AG08395 (cell line): ENCODE measurements around the gene LAPTM4A.
A peak's percentile ranks its signal among the peaks of the same experiment; 100 is the strongest.
"Not testable (repeated sequence)": the region's sequence is repeated elsewhere in the genome, so short reads cannot be mapped to it uniquely, and the experiment has no call there.

ENCODE experiments used
- DNase-seq: peaks from one replicate; pipeline ENCODE4 v3.0.0; 2012; ENCODE audit warnings: mixed read lengths, low spot score

LAPTM4A gene

DNA sequence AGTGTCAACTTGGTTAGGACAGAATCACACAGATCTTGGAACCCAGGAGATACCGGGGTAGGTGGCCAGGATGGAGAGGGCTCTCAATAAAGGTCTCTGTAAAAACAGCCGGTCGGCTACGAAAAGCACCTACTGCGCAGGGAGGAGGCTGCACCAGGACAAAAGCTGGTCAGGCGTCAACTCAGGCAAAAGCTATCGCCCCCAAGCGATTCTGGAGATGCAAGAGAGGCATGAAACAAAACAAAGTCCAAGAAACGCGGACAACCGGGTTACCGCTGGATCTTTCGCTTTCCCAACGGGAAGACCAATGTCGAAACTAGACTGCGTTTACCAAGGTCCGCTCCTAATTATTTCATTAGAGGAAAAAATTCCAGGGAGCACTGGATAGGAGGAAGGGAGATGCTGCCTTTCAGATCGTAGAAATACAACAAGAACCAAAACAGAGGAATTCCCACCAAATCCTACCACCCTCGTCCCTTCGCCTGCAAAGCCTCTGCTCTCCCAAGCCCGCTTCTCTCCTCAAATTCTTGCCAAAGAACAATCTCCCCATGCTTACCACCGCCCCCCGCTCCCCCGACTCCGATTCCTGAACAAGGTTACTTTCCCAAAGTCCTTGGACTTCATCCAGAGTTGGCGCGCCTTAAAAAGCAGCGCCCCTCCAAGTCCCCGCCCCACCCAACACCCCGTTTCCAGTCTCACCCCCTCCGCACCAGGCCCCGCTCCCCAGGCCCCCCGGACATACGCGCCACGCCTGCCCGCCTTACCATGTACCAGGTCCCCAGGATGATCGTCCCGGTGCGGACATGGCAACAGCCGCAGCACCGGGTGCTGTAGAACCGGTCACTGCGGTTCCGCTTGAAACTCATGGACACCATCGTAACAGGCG is 539 bp downstream of the LAPTM4A start:
- DNase-seq, result peak; percentile 31

DNA sequence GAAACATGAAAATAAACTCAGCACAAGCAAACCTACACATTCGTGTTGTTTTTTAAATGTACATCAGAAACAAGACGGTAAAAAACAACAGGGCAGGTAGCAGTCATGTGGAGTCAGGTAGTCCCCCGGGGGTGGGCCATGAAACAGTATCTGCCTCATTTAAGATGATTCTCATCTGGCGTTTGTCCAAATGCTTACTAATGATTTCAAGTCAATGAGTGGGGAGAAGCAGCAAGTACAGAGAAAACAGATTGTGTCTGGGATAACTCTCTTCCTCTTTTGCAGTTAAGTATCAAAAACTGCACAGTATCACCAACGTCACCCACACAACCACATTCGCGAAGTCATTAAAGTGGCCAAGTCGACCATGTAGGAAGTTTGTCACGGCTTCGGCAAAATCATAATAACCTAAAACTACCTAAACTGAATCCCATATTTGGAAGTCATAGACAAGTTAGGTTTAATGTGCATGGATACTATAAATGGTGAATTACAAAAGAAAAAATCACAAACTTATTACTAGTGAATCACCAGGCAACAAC is 1.3 kb downstream of the LAPTM4A start:
- DNase-seq, result no peak

GRCh38 chr2:20049637-20050036 is 1.8 kb downstream of the LAPTM4A start:
- no peak for DNase-seq

DNA sequence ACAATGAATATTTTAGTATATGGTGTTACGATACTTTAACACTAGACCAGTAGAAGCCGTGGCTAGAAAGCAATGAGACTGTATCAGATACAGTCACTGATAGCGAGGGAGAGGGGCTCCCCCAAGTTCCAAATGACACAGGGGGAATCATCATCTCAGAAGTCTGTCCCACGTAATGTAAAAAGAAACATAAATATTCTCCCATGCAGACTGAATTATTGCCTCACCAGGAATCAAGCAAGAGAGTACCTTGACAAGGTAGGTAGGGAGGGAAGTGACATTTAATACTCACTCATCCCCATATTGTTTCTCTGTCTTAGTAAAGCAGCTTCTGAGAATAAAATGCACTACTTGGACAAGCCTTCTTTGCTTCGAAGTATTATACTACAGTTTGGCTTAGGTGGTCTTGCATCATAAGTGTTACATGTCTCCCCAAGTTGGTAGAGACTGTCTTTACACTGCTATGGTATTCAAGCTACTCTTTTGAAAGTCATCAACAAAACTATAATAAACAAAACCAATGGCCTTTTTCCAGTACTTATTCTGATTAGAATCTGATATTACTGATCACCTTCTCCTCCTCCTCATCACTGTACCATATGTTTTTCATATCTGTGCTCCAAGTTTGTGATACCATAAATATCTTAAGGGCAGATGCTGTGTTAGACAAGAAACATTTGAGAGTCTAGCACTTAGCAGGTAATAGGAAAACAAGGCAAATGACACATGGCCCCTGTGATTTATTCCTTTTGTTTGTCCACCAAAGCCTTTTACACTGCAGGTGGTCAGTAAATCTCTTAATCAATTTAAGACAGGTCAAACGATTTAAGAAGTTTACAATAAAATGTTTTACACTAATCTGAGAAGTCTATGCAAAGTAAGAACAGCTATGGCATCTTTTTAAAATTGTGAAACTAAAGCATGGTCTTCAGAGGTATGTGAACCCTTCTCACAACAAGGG is 2.7 kb downstream of the LAPTM4A start:
- no peak for DNase-seq

- DNase-seq, result not testable (repeated sequence)
Observed at GRCh38 chr2:20045712-20046292, 5.6 kb downstream of the LAPTM4A start.

GRCh38 chr2:20044778-20045177 is 6.7 kb downstream of the LAPTM4A start:
- no peak for DNase-seq

DNA sequence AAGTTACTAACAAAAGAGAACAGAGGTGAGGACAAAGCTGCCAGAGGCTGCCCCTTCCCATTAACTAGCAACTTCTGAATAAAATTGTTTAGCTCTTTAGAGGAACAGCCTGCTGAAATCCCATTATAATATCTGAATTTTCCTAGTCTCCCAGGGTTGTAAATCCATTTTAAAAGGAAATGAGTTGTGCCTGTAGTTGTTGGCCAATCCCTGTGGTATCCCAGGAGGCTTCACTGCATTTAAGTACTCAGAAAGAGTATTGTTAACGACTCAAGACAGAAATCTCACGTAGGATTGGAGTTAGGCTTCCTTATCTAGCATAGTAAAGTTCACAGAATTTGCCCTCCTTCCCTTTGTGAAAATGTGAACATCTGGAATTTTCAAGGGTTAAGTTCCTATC is 8.9 kb downstream of the LAPTM4A start:
- peak; percentile 9 for DNase-seq

GRCh38 chr2:20040489-20041172 is 10.8 kb downstream of the LAPTM4A start:
- DNase-seq, result peak; percentile 27

DNA sequence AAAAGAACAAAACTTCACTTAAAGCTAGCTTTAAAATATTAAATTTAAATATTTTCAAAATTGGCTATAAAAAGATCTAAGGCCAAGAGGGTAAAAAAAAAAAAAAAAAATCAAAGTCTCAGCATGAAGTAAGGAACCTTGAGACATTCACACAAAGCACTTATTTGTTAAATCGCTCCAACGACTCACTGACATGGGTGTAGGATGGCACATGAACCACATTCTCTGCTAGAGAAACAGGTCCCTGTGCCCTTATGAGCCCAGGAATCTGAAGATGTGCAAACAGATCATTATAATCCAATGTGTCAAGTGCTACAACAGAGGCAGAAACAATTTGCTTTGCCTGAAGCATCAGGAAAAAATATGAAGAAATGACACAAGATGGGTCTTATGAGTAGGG is 13.8 kb downstream of the LAPTM4A start:
- DNase-seq, result no peak

GRCh38 chr2:20035955-20036666 is 15.3 kb downstream of the LAPTM4A start:
- DNase-seq, result no peak

DNA sequence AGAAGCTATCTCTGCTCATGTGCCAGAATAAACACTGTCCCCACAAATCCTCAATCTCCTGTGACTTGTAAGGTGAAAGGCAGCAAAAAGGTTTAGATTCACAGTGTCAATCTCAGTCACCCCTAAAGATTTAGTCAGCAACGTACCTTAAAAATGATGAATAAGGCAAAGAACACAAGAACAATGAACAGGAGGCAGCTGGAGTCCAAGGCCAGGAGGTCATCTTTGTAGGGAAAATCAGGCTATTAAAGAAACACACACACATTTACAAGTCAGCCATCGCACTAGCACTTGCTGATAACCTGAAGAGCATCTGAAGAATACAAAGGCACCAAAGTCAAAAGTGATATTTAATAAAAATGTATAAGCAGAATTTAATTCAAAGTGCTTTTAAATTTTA is 16.6 kb downstream of the LAPTM4A start:
- no peak for DNase-seq

DNA sequence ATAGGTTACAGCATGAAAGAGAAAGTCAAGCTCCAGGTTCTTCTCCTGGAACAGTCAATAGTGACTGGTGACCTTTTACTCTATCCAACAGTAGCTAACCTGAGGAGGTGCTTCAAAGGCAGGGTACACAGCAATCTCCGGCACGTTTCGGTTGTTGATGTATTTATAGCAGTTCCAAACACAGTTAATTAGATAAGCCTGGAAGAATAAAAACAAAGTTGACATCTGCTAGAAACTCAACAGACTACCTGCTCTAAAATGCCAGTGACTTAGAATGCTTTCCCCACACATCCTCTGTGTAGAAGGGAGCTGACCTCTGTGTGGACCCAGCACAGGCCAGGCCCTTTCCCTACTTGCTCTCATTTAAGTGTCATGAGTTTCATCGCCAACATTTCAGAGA is 17.2 kb downstream of the LAPTM4A start:
- no peak for DNase-seq

GRCh38 chr2:20033322-20033721 is 18.1 kb downstream of the LAPTM4A start:
- DNase-seq, result no peak

DNA sequence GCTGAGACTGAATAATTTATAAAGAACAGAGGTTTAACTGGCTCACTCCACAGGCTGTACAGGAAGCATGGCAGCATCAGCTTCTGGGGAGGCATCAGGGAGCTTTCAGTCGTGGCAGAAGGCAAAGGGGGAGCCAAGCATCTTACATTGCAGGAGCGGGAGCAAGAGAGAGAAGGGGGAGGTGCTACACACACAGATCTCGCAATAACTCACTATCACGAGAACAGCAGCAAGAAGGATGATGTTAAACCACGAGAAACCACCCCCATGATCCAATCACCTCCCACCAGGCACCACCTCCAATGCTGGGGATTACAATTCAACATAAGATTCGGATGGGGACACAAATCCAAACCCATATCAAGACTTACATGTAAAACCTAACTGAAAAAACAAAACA is 21.2 kb downstream of the LAPTM4A start:
- no peak for DNase-seq

- no peak for DNase-seq
Observed at GRCh38 chr2:20027705-20028434, 23.6 kb downstream of the LAPTM4A start.

DNA sequence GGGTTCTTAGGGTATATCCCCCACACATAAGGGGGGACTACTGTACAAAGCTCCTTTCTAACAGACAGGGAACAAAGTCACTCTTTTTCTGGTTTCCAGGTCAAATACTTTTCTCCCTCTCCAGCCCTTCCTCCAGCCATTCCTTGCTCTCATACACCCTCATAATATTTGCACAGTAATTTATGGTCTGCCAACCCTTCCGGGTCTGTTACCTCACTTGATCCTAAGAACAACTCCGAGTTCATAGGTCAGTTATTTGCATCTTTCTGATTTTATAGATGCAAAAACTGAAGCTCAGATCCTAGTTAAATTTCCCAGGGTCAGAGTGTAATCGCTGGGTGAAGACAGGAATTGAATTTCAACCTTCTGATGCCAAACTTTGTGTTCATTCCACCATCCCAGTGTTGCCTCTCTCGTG is 24.2 kb downstream of the LAPTM4A start:
- DNase-seq, result no peak

DNA sequence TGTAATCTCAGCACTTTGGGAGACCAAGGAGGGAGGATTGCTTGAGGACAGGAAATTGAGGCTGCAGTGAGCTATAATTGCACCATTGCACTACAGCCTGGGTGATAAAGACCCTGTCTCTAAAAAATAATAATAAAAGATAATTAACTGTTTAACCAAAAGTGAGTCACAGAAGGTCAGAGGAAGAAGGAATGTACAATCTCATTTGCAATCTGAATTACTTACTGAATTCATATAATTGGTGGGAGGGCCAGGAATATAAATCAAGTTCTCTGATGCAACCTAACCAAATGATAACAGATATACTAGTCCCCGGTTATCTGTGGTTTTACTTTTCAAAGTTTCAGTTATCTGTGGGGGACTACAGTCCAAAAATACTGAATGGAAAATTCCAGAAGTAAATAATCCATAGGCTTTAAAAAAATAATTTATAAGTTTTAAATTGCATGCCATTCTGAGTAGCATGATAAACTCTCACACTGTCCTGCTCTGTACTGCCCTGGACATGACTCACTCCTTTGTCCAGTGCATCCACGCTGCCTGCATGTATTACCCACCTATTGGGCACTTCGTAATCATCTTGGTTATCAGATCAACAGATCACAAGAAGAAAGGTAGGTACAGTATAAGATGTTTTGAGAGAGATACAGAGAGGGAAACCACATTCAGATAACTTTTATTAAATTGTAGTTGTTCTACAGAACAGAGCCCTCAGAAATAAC is 26.2 kb downstream of the LAPTM4A start:
- peak; percentile 18 for DNase-seq

GRCh38 chr2:20023688-20024087 is 27.7 kb downstream of the LAPTM4A start:
- no peak for DNase-seq

GRCh38 chr2:20021405-20022009 is 29.9 kb downstream of the LAPTM4A start:
- DNase-seq, result no peak
